H1 (cell line): Measurements from ENCODE around the gene TESMIN. TPM values are rescaled to one million over a fixed set of nuclear protein-coding genes. Genes with fewer than 3 reads are reported as not detected.

Source experiments
- CTCF ChIA-PET: fragments of 300-600 bp; sonication (Branson Sonifier 250); formaldehyde crosslinking; loops from one replicate; lab custom pipeline; 2021; ENCODE audit not compliant: partially characterized antibody; lab: Charles Lee
- POLR2A ChIA-PET: fragments of 300-600 bp; sonication (Branson Sonifier 250); formaldehyde crosslinking; loops from one replicate; lab custom pipeline; 2021; ENCODE audit warnings: inconsistent platforms; ENCODE audit not compliant: partially characterized antibody; lab: Charles Lee
- DNase-seq, 2 experiments: peaks; one replicate each; pipeline versions ENCODE4 v3.0.0 to v3.0.0-alpha.2; 2010 to 2022; ENCODE audit warnings: low spot score in 2 of 2, low read depth in 1 of 2, mixed read lengths in 1 of 2
- FAIRE-seq: peaks from 2 replicates; lab custom pipeline; 2011; peaks lifted over from hg19 to GRCh38; lab: Jason Lieb, UNC
- H2AFZ ChIP-seq: 2 replicates; pipeline ENCODE4 v1.8.1; 2012; ENCODE audit warnings: low read length, inconsistent platforms
- H2AK5ac ChIP-seq: 2 replicates; pipeline ENCODE4 v1.6.1; 2013; ENCODE audit warnings: low read depth, low read length
- H2BK120ac ChIP-seq: replicated peaks from 2 replicates; pipeline ENCODE3; 2013; ENCODE audit warnings: low read depth, low read length, inconsistent platforms
- H2BK12ac ChIP-seq: 2 replicates; pipeline ENCODE4 v1.6.1; 2013; ENCODE audit warnings: low read depth, low read length
- H2BK15ac ChIP-seq: 2 replicates; pipeline ENCODE4 v1.6.1; 2013; ENCODE audit warnings: low read length
- H2BK20ac ChIP-seq: 2 replicates; pipeline ENCODE4 v1.6.1; 2013; ENCODE audit warnings: low read length
- H2BK5ac ChIP-seq: 2 replicates; pipeline ENCODE4 v1.6.1; 2013; ENCODE audit warnings: low read depth, low read length
- H3K14ac ChIP-seq: 2 replicates; pipeline ENCODE4 v1.6.1; 2013; ENCODE audit warnings: inconsistent platforms; ENCODE audit not compliant: insufficient read length
- H3K18ac ChIP-seq: 2 replicates; pipeline ENCODE4 v1.6.1; 2013; ENCODE audit warnings: low read length; ENCODE audit errors: extremely low read depth
- H3K23ac ChIP-seq: 2 replicates; pipeline ENCODE4 v1.6.1; 2013; ENCODE audit warnings: inconsistent platforms; ENCODE audit not compliant: insufficient read length
- H3K23me2 ChIP-seq: 2 replicates; pipeline ENCODE4 v1.6.1; 2013; ENCODE audit warnings: low read depth, low read length
- H3K27ac ChIP-seq: 2 replicates; pipeline ENCODE4 v1.6.1; 2011; ENCODE audit warnings: low read depth, low read length, inconsistent platforms
- H3K27me3 ChIP-seq, 4 experiments: replicated peaks in 1 of 4; 1 replicate in 1 of 4; 2 replicates in 3 of 4; pipeline versions ENCODE4 v1.6.1 to v1.8.1; 2011 to 2013; ENCODE audit warnings: low read length in 3 of 4, mild to moderate bottlenecking in 3 of 4, inconsistent platforms in 2 of 4, mixed read lengths in 2 of 4, moderate library complexity in 1 of 4; ENCODE audit not compliant: control insufficient read depth in 3 of 4, insufficient read depth in 3 of 4; ENCODE audit errors: extremely low read depth in 1 of 4
- H3K36me3 ChIP-seq, 4 experiments: 2 replicates each; pipeline versions ENCODE4 v1.6.1 to v1.8.1; 2011 to 2013; ENCODE audit warnings: mild to moderate bottlenecking in 4 of 4, low read length in 3 of 4, moderate library complexity in 2 of 4, control low read depth in 1 of 4, inconsistent platforms in 1 of 4; ENCODE audit not compliant: insufficient read depth in 4 of 4, control insufficient read depth in 2 of 4
- H3K4ac ChIP-seq: replicated peaks from 2 replicates; pipeline ENCODE3; 2013; ENCODE audit warnings: low read length, low read depth, mixed read lengths, inconsistent platforms; ENCODE audit not compliant: insufficient read length
- H3K4me1 ChIP-seq, 4 experiments: replicated peaks in 1 of 4; 1 replicate in 1 of 4; 2 replicates in 3 of 4; pipeline versions ENCODE4 v1.6.1 to v1.8.1; 2011 to 2013; ENCODE audit warnings: low read length in 3 of 4, inconsistent platforms in 2 of 4, mixed read lengths in 1 of 4; ENCODE audit not compliant: insufficient read depth in 4 of 4, control insufficient read depth in 3 of 4
- H3K4me2 ChIP-seq, 2 experiments: 2 replicates each; pipeline versions ENCODE4 v1.6.1 to v1.8.1; 2011 to 2013; ENCODE audit warnings: low read depth in 2 of 2, low read length in 2 of 2, control low read depth in 1 of 2, inconsistent platforms in 1 of 2, mild to moderate bottlenecking in 1 of 2; ENCODE audit not compliant: insufficient read depth in 1 of 2
- H3K4me3 ChIP-seq, 4 experiments: fragments of 200-600, 300-600 bp in 1 of 4; sonication (generic), shearing (Covaris generic), sonication (Bioruptor Twin) in 1 of 4; 2 replicates each; pipeline versions ENCODE4 v1.5.1 to v1.8.1; 2011 to 2016; ENCODE audit warnings: low read length in 4 of 4, low read depth in 3 of 4, control low read depth in 2 of 4, inconsistent platforms in 2 of 4, mild to moderate bottlenecking in 2 of 4, mixed read lengths in 1 of 4, moderate library complexity in 1 of 4; ENCODE audit not compliant: insufficient read depth in 2 of 4; ENCODE audit errors: extremely low read depth in 1 of 4
- H3K56ac ChIP-seq: replicated peaks from 2 replicates; pipeline ENCODE3; 2013; ENCODE audit warnings: low read depth, mild to moderate bottlenecking, mixed read lengths, low read length, inconsistent platforms; ENCODE audit not compliant: insufficient read length
- H3K79me1 ChIP-seq: 2 replicates; pipeline ENCODE4 v1.6.1; 2013; ENCODE audit warnings: low read depth, low read length, control low read depth
- H3K79me2 ChIP-seq, 2 experiments: 2 replicates each; pipeline versions ENCODE4 v1.6.1 to v1.8.1; 2012 to 2013; ENCODE audit warnings: low read length in 2 of 2, mild to moderate bottlenecking in 2 of 2, inconsistent platforms in 1 of 2; ENCODE audit not compliant: insufficient read depth in 2 of 2, control insufficient read depth in 1 of 2
- H3K9ac ChIP-seq, 4 experiments: replicated peaks in 1 of 4; 1 replicate in 1 of 4; 2 replicates in 3 of 4; pipeline versions ENCODE4 v1.6.1 to v1.8.1; 2011 to 2013; ENCODE audit warnings: low read depth in 3 of 4, low read length in 3 of 4, control low read depth in 2 of 4, mild to moderate bottlenecking in 2 of 4, moderate library complexity in 2 of 4, inconsistent platforms in 1 of 4; ENCODE audit errors: extremely low read depth in 1 of 4
- H3K9me3 ChIP-seq, 2 experiments: 2 replicates each; pipeline versions ENCODE4 v1.6.1 to v1.8.1; 2012 to 2013; ENCODE audit warnings: mild to moderate bottlenecking in 2 of 2, moderate library complexity in 2 of 2, control low read depth in 1 of 2, inconsistent platforms in 1 of 2, low read depth in 1 of 2, low read length in 1 of 2, mixed read lengths in 1 of 2; ENCODE audit not compliant: insufficient read depth in 2 of 2
- H4K20me1 ChIP-seq, 2 experiments: replicated peaks in 1 of 2; 2 replicates each; pipeline versions ENCODE3 to v1.8.1; 2011 to 2013; ENCODE audit warnings: inconsistent platforms in 2 of 2, low read length in 2 of 2, mild to moderate bottlenecking in 1 of 2; ENCODE audit not compliant: insufficient read depth in 2 of 2, control insufficient read depth in 1 of 2
- H4K5ac ChIP-seq: 2 replicates; pipeline ENCODE4 v1.6.1; 2013; ENCODE audit warnings: low read length, low read depth, mixed read lengths, inconsistent platforms; ENCODE audit not compliant: insufficient read length
- H4K8ac ChIP-seq: 2 replicates; pipeline ENCODE4 v1.8.0; 2013; ENCODE audit warnings: mild to moderate bottlenecking, moderate library complexity, low read length, inconsistent platforms; ENCODE audit not compliant: insufficient read depth; ENCODE audit errors: extremely low read depth
- H4K91ac ChIP-seq: replicated peaks from 2 replicates; pipeline ENCODE3; 2013; ENCODE audit warnings: low read length, mixed read lengths, inconsistent platforms; ENCODE audit not compliant: insufficient read length
- BACH1 ChIP-seq: IDR thresholded peaks from 2 replicates; pipeline ENCODE4 v1.6.1; 2012; ENCODE audit warnings: low read length, improper control_type of control experiment
- EP300 ChIP-seq, 2 experiments: IDR thresholded peaks; 1 replicate in 1 of 2; 2 replicates in 1 of 2; pipeline ENCODE4 v1.6.1; 2011 to 2012; ENCODE audit warnings: low read depth in 2 of 2, low read length in 2 of 2, mild to moderate bottlenecking in 2 of 2, borderline replicate concordance in 1 of 2, inconsistent platforms in 1 of 2, moderate library complexity in 1 of 2
- EZH2 ChIP-seq: fragments of 200-600 bp; sonication (generic); IDR thresholded peaks from 2 replicates; pipeline ENCODE4 v1.7.1; 2012; ENCODE audit warnings: low read depth, mild to moderate bottlenecking, moderate library complexity, low read length, inconsistent platforms; ENCODE audit not compliant: severe bottlenecking
- GABPA ChIP-seq: IDR thresholded peaks from 2 replicates; pipeline ENCODE4 v1.6.1; 2011; ENCODE audit warnings: mild to moderate bottlenecking, low read length, moderate library complexity, borderline replicate concordance; ENCODE audit not compliant: insufficient read depth
- HDAC2 ChIP-seq, 2 experiments: fragments of 300-600 bp in 1 of 2; sonication (generic) in 1 of 2; IDR thresholded peaks; 2 replicates each; pipeline ENCODE4 v1.6.1; 2011 to 2012; ENCODE audit warnings: low read depth in 2 of 2, low read length in 2 of 2, mild to moderate bottlenecking in 2 of 2, moderate library complexity in 2 of 2, borderline replicate concordance in 1 of 2, inconsistent platforms in 1 of 2
- HDAC6 ChIP-seq: IDR thresholded peaks from one replicate; pipeline ENCODE4 v1.7.1; 2012; ENCODE audit warnings: low read depth, mild to moderate bottlenecking, inconsistent platforms, low read length, moderate library complexity
- KDM1A ChIP-seq: fragments of 200-600, 300-600 bp; sonication (generic); IDR thresholded peaks from 2 replicates; pipeline ENCODE4 v1.7.1; 2016; ENCODE audit warnings: mild to moderate bottlenecking, low read length, borderline replicate concordance
- NANOG ChIP-seq: IDR thresholded peaks from 2 replicates; pipeline ENCODE4 v1.6.1; 2011; ENCODE audit warnings: low read length, low read depth, mild to moderate bottlenecking, inconsistent platforms; ENCODE audit not compliant: insufficient read depth, poor library complexity, severe bottlenecking
- POU5F1 ChIP-seq: IDR thresholded peaks from 2 replicates; pipeline ENCODE4 v1.6.1; 2011; ENCODE audit warnings: low read depth, mild to moderate bottlenecking, low read length, moderate library complexity
- RAD21 ChIP-seq, 2 experiments: IDR thresholded peaks in 1 of 2; conservative IDR thresholded peaks in 1 of 2; 2 replicates each; pipeline ENCODE4 v1.6.1; 2011; ENCODE audit warnings: low read depth in 2 of 2, low read length in 2 of 2, improper control_type of control experiment in 1 of 2, inconsistent platforms in 1 of 2, mild to moderate bottlenecking in 1 of 2, moderate library complexity in 1 of 2
- RBBP5 ChIP-seq: IDR thresholded peaks from 2 replicates; pipeline ENCODE4 v1.7.1; 2012; ENCODE audit warnings: low read depth, mild to moderate bottlenecking, inconsistent platforms, low read length, moderate library complexity, borderline replicate concordance
- RXRA ChIP-seq: IDR thresholded peaks from 2 replicates; pipeline ENCODE4 v1.6.1; 2011; ENCODE audit warnings: low read depth, mild to moderate bottlenecking, low read length, moderate library complexity; ENCODE audit not compliant: insufficient read depth
- TBP ChIP-seq: IDR thresholded peaks from 2 replicates; pipeline ENCODE4 v1.6.1; 2011; ENCODE audit warnings: low read depth, low read length, improper control_type of control experiment
- WGBS, 2 experiments: shearing (Covaris generic) in 1 of 2; methylation state at CpG; one replicate each; pipeline versions ENCODE4 v1.1.6 to v1.1.7; 2013 to 2015; ENCODE audit warnings: low lambda C conversion rate in 2 of 2, mixed read lengths in 2 of 2, inconsistent platforms in 1 of 2, low coverage in 1 of 2, missing lambda C conversion rate in 1 of 2; ENCODE audit not compliant: insufficient replicate concordance in 2 of 2, insufficient coverage in 1 of 2, insufficient read length in 1 of 2; ENCODE audit errors: extremely low coverage in 1 of 2, missing lambda C conversion rate in 1 of 2; 5-methylcytosine and 5-hydroxymethylcytosine counted together
- polyA plus RNA-seq, 7 experiments: library from polyadenylated mRNA; depleted of rRNA in 3 of 7; stranded (reverse) in 5 of 7; unstranded in 2 of 7; fragments of >200 nt in 5 of 7; fragments of 200-250 nt in 2 of 7; gene quantifications; 1 replicate in 5 of 7; 2 replicates in 1 of 7; 4 replicates in 1 of 7; pipeline versions ENCODE4 v1.2.1 to v1.2.3, GENCODE V29; 2011 to 2013; ENCODE audit warnings: missing spikeins in 2 of 7, mixed read lengths in 2 of 7
- total RNA-seq: library from RNA; stranded (reverse); fragmentation: NEBNext Ultra II Directional; extraction: Animal tissue kit (Norgen Biotek cat#: 25700); gene quantifications from 2 replicates; pipeline ENCODE4 v1.2.1, GENCODE V29; 2021

Gene TESMIN
- total and polyA plus RNA-seq, 2 of the 8 experiments (the other 6 are each of a cell fraction or from before 2014, with no cell fraction given): 22.6 to 61.1 TPM

- no peak overlapping the region for H3K4me3 ChIP-seq
- no peak overlapping the region for H2BK120ac ChIP-seq
- no peak overlapping the region for H2BK5ac ChIP-seq
- no peak overlapping the region for H3K23ac ChIP-seq
- no peaks in the 10 kb centered on the region for H3K27me3 ChIP-seq
- no peak overlapping the region for H3K18ac ChIP-seq
- H2BK20ac ChIP-seq: no peak overlapping the region
- H3K79me2 ChIP-seq: no peaks in the 10 kb centered on the region
- no peak overlapping the region for H3K27ac ChIP-seq
- no peaks in the 10 kb centered on the region for H4K20me1 ChIP-seq
- H3K14ac ChIP-seq: no peak overlapping the region
- DNase-seq: no peak
- no peaks in the 10 kb centered on the region for H3K36me3 ChIP-seq
- no peak overlapping the region for H3K4ac ChIP-seq
- H2AK5ac ChIP-seq: no peak overlapping the region
- no peak overlapping the region for H3K9ac ChIP-seq
- H4K8ac ChIP-seq: no peak overlapping the region
- H3K4me2 ChIP-seq: no peak overlapping the region
- H3K23me2 ChIP-seq: no peaks in the 10 kb centered on the region
- H2BK12ac ChIP-seq: no peak overlapping the region
- H3K4me1 ChIP-seq: peaks cover 0 to 4% (median 0%) of the 10 kb centered on the region in 4 experiments; a peak in 2 of 7 replicates
- H3K56ac ChIP-seq: no peak overlapping the region
- H2BK15ac ChIP-seq: no peak overlapping the region
- H4K5ac ChIP-seq: no peak overlapping the region
- CTCF ChIA-PET: interaction anchor here (0.9 to 1.3 kb wide), 3 partner anchors 9 to 143 kb away, joined by 3 to 4 read pairs (median 3); no protein-coding TSS in a partner anchor
- POLR2A ChIA-PET: no interaction called here
- no peak for FAIRE-seq
- no peak overlapping the region for H2AFZ ChIP-seq
- WGBS, 2 experiments: 92% methylated on average over 4 of the region's 4 CpGs; no CpG with 5 or more reads in 1 of the 2 experiments
- no peak overlapping the region for H4K91ac ChIP-seq
- no peaks in the 10 kb centered on the region for H3K9me3 ChIP-seq
- no peaks in the 10 kb centered on the region for H3K79me1 ChIP-seq
- TF ChIP-seq BACH1 (no peak), EP300 (IDR thresholded peaks at IDR 0.05; ENCODE audit: borderline replicate concordance in 1 of 2, low read depth in 2 of 2, low read length in 2 of 2) (no peak), GABPA (no peak), HDAC6 (no peak), HDAC2 (IDR thresholded peaks at IDR 0.05; ENCODE audit: borderline replicate concordance in 1 of 2, low read depth in 2 of 2, low read length in 2 of 2) (no peak), EZH2 (no peak), POU5F1 (no peak), RAD21 (IDR thresholded peaks at IDR 0.05 in 1 of 2, conservative IDR thresholded peaks at IDR 0.05 in 1 of 2; ENCODE audit: low read depth in 2 of 2, low read length in 2 of 2) (no peak), KDM1A (no peak), TBP (no peak), NANOG (no peak), RBBP5 (no peak), RXRA (no peak)
Measured at GRCh38 chr11:68775951-68776388, 24.6 kb upstream of the TESMIN start.
